Right atrium auricular region (tissue), 2 donors: ENCODE results near the gene RIN1. TPM values are rescaled to one million over a fixed set of nuclear protein-coding genes. Genes with fewer than 3 reads are reported as not detected.

ENCODE experiments used
- DNase-seq: peaks from one replicate; pipeline ENCODE4 v3.0.0-alpha.2; 2019; ENCODE audit warnings: low spot score
- H3K27ac ChIP-seq, 2 donors: fragments of 200-600 bp; sonication (generic); 1 replicate in 1 of 2; 2 replicates in 1 of 2; pipeline ENCODE4 v1.5.1; 2016 to 2019
- H3K27me3 ChIP-seq, 2 donors: fragments of 200-600 bp; sonication (generic); one replicate each; pipeline versions ENCODE4 v1.5.1 to v1.6.0; 2017 to 2019
- H3K36me3 ChIP-seq: fragments of 200-600 bp; sonication (generic); one replicate; pipeline ENCODE4 v1.5.1; 2016
- H3K4me1 ChIP-seq, 2 donors: fragments of 200-600 bp; sonication (generic); one replicate each; pipeline versions ENCODE4 v1.5.1 to v1.6.0; 2017 to 2019
- H3K4me3 ChIP-seq, 2 donors: fragments of 200-600 bp; sonication (generic); 1 replicate in 1 of 2; 2 replicates in 1 of 2; pipeline ENCODE4 v1.5.1; 2017 to 2019; ENCODE audit warnings: mild to moderate bottlenecking in 1 of 2, moderate library complexity in 1 of 2
- H3K9me3 ChIP-seq, 2 donors: fragments of 200-600 bp; sonication (generic); one replicate each; pipeline ENCODE4 v1.5.1; 2019
- total RNA-seq, 2 donors: library from RNA; depleted of rRNA; stranded (reverse); fragments of >200 nt; gene quantifications; one replicate each; pipeline ENCODE4 v1.1.0, GENCODE V29; 2016
- TF ChIP-seq, protein P1 (sequence below), 2 donors: fragments of 200-600 bp; sonication (generic); IDR thresholded peaks; one replicate each; pipeline ENCODE4 v1.5.1; 2019; ENCODE audit warnings: antibody characterized with exemption in 2 of 2

The RIN1 gene
- total RNA-seq, 2 donors from 2014 or later: 1.0 to 5.9 TPM

- no peak overlapping the region for H3K27ac ChIP-seq
- no peak overlapping the region for H3K4me3 ChIP-seq
- H3K36me3 ChIP-seq: peaks cover 4% of the 10 kb centered on the region
- no peaks in the 10 kb centered on the region for H3K27me3 ChIP-seq
- H3K9me3 ChIP-seq: no peaks in the 10 kb centered on the region
- H3K4me1 ChIP-seq: peaks cover 0 to 41% of the 10 kb centered on the region in 2 donors
- TF ChIP-seq, protein P1, sequence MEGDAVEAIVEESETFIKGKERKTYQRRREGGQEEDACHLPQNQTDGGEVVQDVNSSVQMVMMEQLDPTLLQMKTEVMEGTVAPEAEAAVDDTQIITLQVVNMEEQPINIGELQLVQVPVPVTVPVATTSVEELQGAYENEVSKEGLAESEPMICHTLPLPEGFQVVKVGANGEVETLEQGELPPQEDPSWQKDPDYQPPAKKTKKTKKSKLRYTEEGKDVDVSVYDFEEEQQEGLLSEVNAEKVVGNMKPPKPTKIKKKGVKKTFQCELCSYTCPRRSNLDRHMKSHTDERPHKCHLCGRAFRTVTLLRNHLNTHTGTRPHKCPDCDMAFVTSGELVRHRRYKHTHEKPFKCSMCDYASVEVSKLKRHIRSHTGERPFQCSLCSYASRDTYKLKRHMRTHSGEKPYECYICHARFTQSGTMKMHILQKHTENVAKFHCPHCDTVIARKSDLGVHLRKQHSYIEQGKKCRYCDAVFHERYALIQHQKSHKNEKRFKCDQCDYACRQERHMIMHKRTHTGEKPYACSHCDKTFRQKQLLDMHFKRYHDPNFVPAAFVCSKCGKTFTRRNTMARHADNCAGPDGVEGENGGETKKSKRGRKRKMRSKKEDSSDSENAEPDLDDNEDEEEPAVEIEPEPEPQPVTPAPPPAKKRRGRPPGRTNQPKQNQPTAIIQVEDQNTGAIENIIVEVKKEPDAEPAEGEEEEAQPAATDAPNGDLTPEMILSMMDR (IDR thresholded peaks at IDR 0.05): no peak
- no peak for DNase-seq
Measured at GRCh38 chr11:66332371-66333219, 3.6 kb downstream of the RIN1 start.

GRCh38 chr11:66331542-66332370 is 4.5 kb downstream of the RIN1 start:
- peaks cover 4 to 46% of the 10 kb centered on the region in 2 donors for H3K4me1 ChIP-seq
- H3K4me3 ChIP-seq: no peak overlapping the region
- no peaks in the 10 kb centered on the region for H3K36me3 ChIP-seq
- H3K27ac ChIP-seq: no peak overlapping the region
- no peaks in the 10 kb centered on the region for H3K9me3 ChIP-seq
- TF ChIP-seq, protein P1 (IDR thresholded peaks at IDR 0.05): no peak
- no peak for DNase-seq
- no peaks in the 10 kb centered on the region for H3K27me3 ChIP-seq

GRCh38 chr11:66330931-66331330 is 5.3 kb downstream of the RIN1 start:
- Histone ChIP-seq H3K27me3 (no peaks in the 10 kb centered on the region), H3K36me3 (no peaks in the 10 kb centered on the region), H3K27ac (no peak overlapping the region), H3K4me1 (peaks cover 4 to 46% of the 10 kb centered on the region in 2 donors), H3K4me3 (no peak overlapping the region), H3K9me3 (no peaks in the 10 kb centered on the region)
- DNase-seq: no peak
- TF ChIP-seq, protein P1 (IDR thresholded peaks at IDR 0.05): no peak

GRCh38 chr11:66329165-66329673 is 7.0 kb downstream of the RIN1 start:
- TF ChIP-seq, protein P1 (IDR thresholded peaks at IDR 0.05): no peak
- no peak overlapping the region for H3K27ac ChIP-seq
- H3K27me3 ChIP-seq: no peaks in the 10 kb centered on the region
- H3K4me3 ChIP-seq: no peak overlapping the region
- no peak for DNase-seq
- no peaks in the 10 kb centered on the region for H3K36me3 ChIP-seq
- H3K9me3 ChIP-seq: no peaks in the 10 kb centered on the region
- H3K4me1 ChIP-seq: peaks cover 4 to 39% of the 10 kb centered on the region in 2 donors

- Histone ChIP-seq H3K4me1 (peaks cover 4 to 39% of the 10 kb centered on the region in 2 donors), H3K4me3 (peak overlapping the region in 1 of 2 donors; percentile 18), H3K9me3 (no peaks in the 10 kb centered on the region), H3K36me3 (no peaks in the 10 kb centered on the region), H3K27me3 (no peaks in the 10 kb centered on the region), H3K27ac (peak overlapping the region; percentile 15 to 87)
- DNase-seq: peak; percentile 89
- TF ChIP-seq, protein P1 (IDR thresholded peaks at IDR 0.05): peak; percentile 88 to 95
Measured at GRCh38 chr11:66328302-66329144, 7.7 kb downstream of the RIN1 start.
